ENCODE measurements around the gene ICAM3.

Gene ICAM3

DNA sequence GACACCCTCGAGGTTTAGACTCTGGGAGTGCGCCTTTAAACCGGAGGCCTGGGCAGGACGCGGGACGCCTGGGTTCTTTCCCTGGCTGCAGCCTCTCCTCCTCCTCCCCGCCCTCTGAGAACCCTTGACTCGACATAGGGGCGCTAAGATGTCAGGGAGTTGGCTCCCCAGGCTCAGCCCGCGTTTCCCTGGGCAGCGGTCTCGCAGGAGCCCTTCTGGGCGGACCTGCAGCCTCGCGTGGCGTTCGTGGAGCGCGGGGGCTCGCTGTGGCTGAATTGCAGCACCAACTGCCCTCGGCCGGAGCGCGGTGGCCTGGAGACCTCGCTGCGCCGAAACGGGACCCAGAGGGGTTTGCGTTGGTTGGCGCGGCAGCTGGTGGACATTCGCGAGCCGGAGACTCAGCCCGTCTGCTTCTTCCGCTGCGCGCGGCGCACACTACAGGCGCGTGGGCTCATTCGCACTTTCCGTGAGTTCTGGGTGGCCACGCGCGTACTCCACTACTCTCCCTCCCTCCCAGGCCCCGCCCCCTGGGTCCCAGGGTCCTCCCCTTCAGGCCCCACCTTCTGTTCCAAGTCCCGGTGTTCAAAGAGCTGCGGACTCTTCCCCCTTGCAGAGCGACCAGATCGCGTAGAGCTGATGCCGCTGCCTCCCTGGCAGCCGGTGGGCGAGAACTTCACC, 48.4 kb downstream of the ICAM3 start:
- no peak for DNase-seq

DNA sequence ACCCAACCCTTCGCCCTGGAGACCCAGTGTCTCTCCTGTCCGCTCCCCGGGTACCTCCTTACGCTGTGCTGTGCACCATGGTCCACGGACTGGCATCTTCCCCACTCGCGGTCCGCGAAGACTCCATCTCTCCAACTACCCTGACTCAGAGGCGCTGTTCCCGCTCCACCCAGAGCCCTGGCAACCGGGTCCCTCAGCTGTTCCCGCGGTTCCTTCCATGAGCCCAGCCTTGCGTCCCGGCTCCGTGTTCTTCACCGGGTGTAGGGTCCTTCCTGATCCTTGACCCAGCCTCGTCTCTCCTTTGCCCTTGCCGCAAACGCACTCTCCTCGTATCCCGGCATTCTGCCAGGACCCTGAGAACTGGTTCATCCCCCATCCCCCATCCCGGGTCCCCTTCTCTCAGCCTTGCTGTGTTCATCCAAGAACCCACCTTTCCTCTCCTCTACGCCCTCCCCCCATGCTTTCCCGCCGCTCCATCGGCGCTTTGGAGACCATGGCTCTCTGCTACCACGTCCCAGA, 49.0 kb downstream of the ICAM3 start:
- DNase-seq: no peak

DNA sequence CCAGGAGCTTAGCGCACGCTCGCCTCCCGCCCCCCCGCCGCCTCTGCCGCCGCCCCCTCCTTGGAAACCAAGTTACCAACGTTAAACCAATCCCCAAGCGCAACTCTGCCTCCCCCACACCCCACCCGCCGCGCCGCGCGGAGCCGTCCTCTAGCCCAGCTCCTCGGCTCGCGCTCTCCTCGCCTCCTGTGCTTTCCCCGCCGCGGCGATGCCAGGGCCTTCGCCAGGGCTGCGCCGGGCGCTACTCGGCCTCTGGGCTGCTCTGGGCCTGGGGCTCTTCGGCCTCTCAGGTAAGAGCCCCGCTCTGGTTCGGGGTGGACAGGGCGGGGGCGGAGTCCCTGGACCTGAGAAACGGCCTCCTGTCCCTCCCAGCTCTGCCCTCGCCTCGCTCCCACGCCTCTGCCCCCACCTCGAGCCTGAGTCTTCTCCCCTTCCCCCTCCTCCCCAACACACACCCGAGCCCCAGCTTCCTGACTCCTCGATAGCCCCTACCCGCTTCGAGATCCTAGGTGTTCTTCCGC, 49.5 kb downstream of the ICAM3 start, which contains the start of gene ICAM5:
Gene ICAM5, plus strand, starts transcription at position 117 of the 521 bp plus-strand sequence. Its CDS starts 92 bp downstream, at position 209.
- DNase-seq: no peak

DNA sequence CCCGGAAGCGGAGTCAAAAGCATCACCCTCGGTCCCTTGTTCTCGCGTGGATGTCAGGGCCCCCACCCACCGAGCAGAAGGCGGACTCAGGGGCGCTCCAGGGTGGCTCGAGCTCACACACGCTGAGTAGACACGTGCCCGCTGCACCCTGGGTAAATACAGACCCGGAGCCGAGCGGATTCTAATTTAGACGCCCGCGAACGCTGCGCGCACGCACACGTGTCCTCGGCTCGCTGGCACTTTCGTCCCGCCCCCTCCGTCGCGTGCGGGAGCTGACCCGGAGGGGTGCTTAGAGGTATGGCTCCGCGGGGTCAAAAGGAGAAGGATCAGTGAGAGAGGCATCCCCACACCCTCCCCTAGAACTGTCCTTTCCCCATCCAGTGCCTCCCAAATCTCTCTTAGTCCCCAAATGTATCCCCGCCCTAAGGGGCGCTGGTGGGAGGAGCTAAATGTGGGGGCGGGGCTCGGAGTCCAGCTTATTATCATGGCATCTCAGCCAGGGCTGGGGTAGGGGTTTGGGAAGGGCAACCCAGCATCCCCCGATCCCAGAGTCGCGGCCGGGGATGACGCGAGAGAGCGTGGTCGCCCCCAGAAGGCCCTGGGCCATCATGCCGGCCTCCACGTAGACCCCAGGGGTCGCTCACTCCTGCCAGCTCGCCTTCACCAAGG, 50.1 kb downstream of the ICAM3 start:
- DNase-seq: peak; percentile 21 to 37

DNA sequence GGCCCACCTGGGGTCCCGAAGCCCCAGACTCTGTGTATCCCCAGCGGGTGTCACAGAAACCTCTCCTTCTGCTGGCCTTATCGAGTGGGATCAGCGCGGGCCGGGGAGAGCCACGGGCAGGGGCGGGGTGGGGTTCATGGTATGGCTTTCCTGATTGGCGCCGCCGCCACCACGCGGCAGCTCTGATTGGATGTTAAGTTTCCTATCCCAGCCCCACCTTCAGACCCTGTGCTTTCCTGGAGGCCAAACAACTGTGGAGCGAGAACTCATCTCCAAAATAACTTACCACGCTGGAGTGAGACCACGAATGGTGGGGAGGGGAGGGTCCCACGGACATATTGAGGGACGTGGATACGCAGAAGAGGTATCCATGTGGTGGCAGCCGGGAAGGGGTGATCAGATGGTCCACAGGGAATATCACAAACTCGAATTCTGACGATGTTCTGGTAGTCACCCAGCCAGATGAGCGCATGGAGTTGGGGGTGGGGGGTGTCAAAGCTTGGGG, 50.7 kb downstream of the ICAM3 start:
- DNase-seq: no peak

DNA sequence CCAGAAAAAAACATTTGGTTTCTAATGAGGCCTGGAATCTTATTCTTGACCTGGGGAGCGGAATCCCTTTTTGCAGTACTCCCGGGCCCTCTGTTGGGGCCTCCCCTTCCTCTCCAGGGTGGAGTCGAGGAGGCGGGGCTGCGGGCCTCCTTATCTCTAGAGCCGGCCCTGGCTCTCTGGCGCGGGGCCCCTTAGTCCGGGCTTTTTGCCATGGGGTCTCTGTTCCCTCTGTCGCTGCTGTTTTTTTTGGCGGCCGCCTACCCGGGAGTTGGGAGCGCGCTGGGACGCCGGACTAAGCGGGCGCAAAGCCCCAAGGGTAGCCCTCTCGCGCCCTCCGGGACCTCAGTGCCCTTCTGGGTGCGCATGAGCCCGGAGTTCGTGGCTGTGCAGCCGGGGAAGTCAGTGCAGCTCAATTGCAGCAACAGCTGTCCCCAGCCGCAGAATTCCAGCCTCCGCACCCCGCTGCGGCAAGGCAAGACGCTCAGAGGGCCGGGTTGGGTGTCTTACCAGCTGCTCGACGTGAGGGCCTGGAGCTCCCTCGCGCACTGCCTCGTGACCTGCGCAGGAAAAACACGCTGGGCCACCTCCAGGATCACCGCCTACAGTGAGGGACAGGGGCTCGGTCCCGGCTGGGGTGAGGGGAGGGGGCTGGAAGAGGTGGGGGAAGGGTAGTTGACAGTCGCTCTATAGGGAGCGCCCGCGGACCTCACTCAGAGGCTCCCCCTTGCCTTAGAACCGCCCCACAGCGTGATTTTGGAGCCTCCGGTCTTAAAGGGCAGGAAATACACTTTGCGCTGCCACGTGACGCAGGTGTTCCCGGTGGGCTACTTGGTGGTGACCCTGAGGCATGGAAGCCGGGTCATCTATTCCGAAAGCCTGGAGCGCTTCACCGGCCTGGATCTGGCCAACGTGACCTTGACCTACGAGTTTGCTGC, 52.4 kb downstream of the ICAM3 start, which contains the start of gene ICAM4:
Gene ICAM4, plus strand, starts transcription at position 153 of the 935 bp plus-strand sequence. Its CDS starts 58 bp downstream, at position 211.
- no peak for DNase-seq

DNA sequence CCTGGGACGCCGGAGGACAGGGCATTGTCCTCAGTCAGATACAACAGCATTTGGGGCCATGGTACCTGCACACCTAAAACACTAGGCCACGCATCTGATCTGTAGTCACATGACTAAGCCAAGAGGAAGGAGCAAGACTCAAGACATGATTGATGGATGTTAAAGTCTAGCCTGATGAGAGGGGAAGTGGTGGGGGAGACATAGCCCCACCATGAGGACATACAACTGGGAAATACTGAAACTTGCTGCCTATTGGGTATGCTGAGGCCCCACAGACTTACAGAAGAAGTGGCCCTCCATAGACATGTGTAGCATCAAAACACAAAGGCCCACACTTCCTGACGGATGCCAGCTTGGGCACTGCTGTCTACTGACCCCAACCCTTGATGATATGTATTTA, 54.0 kb downstream of the ICAM3 start:
- DNase-seq: no peak

DNA sequence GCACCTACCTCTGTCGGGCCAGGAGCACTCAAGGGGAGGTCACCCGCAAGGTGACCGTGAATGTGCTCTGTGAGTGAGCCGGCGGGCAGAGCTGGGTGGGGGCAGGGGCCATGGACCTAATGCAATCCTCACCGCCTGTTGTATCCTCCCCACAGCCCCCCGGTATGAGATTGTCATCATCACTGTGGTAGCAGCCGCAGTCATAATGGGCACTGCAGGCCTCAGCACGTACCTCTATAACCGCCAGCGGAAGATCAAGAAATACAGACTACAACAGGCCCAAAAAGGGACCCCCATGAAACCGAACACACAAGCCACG, 54.5 kb downstream of the ICAM3 start:
- no peak for DNase-seq

DNA sequence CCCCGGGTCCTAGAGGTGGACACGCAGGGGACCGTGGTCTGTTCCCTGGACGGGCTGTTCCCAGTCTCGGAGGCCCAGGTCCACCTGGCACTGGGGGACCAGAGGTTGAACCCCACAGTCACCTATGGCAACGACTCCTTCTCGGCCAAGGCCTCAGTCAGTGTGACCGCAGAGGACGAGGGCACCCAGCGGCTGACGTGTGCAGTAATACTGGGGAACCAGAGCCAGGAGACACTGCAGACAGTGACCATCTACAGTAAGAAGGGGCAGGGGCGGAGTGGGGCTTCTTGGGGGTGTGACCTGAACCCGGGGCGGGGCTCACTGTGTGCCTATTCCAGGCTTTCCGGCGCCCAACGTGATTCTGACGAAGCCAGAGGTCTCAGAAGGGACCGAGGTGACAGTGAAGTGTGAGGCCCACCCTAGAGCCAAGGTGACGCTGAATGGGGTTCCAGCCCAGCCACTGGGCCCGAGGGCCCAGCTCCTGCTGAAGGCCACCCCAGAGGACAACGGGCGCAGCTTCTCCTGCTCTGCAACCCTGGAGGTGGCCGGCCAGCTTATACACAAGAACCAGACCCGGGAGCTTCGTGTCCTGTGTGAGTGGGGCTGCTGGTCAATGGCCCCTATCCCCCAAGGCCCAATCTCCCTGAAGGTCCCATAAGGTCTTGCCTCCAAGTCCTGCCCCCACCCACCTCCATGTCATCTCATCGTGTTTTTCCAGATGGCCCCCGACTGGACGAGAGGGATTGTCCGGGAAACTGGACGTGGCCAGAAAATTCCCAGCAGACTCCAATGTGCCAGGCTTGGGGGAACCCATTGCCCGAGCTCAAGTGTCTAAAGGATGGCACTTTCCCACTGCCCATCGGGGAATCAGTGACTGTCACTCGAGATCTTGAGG, 55.1 kb downstream of the ICAM3 start:
- no peak for DNase-seq
